Hematopoietic multipotent progenitor cell (in vitro differentiated cells): Measurements from ENCODE around the gene NFAM1. TPM values are rescaled to one million over a fixed set of nuclear protein-coding genes. Genes with fewer than 3 reads are reported as not detected.

Experiments
- DNase-seq, 3 donors: peaks; one replicate each; pipeline ENCODE4 v3.0.0-alpha.2; 2011 to 2015; ENCODE audit warnings: low read depth in 2 of 3, low spot score in 2 of 3
- total RNA-seq: library from RNA; depleted of rRNA; stranded (reverse); fragments of >200 nt; gene quantifications from one replicate; pipeline ENCODE4 v1.2.3, GENCODE V29; 2012

Gene NFAM1
- total RNA-seq, 1 donor = 3.0 TPM

GRCh38 chr22:42340829-42341383, 91.3 kb downstream of the NFAM1 start:
- no peak for DNase-seq

GRCh38 chr22:42340150-42340549, 92.1 kb downstream of the NFAM1 start:
- DNase-seq = no peak

GRCh38 chr22:42338479-42338878, 93.7 kb downstream of the NFAM1 start:
- no peak for DNase-seq

- no peak for DNase-seq
These were observed 94.8 kb downstream of the NFAM1 start for GRCh38 chr22:42337356-42337755.

- no peak for DNase-seq
These were observed 95.5 kb downstream of the NFAM1 start for GRCh38 chr22:42336527-42337227.

GRCh38 chr22:42335839-42336378, 96.3 kb downstream of the NFAM1 start:
- no peak for DNase-seq

- no peak for DNase-seq
These were observed 97.2 kb downstream of the NFAM1 start for GRCh38 chr22:42334875-42335512.

GRCh38 chr22:42333544-42333943, 98.7 kb downstream of the NFAM1 start:
- no peak for DNase-seq

- no peak for DNase-seq
These were observed 100.1 kb downstream of the NFAM1 start for GRCh38 chr22:42332089-42332488.

- peak in 2 of 3 donors; percentile 29 to 43 for DNase-seq
These were observed 101.2 kb downstream of the NFAM1 start for GRCh38 chr22:42331014-42331413.

Other genes starting within 250 kb of the NFAM1 start
- gene TCF20, start 161.8 kb downstream of the NFAM1 start, total RNA-seq = 26.7 TPM
- 28.0 TPM for gene RRP7A, start 87.4 kb upstream of the NFAM1 start, total RNA-seq
- 0.27 TPM for gene SERHL2, start 121.6 kb upstream of the NFAM1 start, total RNA-seq
- 37.4 TPM for gene POLDIP3, start 182.5 kb upstream of the NFAM1 start, total RNA-seq
- gene ATP5MGL, start 208.2 kb upstream of the NFAM1 start, total RNA-seq = 1.3 TPM
- 89.4 TPM for gene CYB5R3, start 217.0 kb upstream of the NFAM1 start, total RNA-seq